C1 segment of cervical spinal cord (tissue), 14 donors: ENCODE measurements around the gene PRKG1.

Source experiments
- DNase-seq, 14 donors: peaks; one replicate each; lab custom pipeline; 2025; lab: John Stamatoyannopoulos, UW

Gene PRKG1

GRCh38 chr10:51074238-51075028 lies at the start of gene PRKG1:
TSS of gene PRKG1 (plus strand) at chr10:51074487.
- peak in 12 of 14 donors; percentile 9 to 73 (median 40) for DNase-seq

GRCh38 chr10:51028420-51028819 lies 45.9 kb upstream of the PRKG1 start:
- DNase-seq, result no peak

DNA sequence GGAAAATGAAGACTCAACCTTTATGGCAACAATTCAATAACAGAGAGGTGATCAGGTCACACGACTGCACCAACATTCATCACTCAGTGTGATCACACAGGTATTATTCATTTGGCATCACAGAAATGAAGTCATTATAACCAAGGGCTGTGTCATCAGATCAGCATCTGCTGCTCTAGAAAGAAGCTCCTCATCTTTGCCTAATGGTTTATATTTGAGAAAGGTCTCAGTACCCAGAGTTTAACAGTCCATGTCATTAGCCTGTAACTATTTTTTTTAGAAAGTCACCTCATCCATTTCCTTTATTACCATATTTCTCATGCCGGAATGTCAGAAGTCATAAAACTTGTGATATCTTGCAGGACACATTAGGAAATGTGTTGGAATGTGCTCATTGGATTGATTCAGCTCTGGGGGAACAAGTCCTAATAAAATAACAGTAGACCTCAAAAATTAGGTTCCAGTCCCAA lies 45.1 kb upstream of the PRKG1 start:
- DNase-seq, result no peak

- no peak for DNase-seq
Measured at GRCh38 chr10:51030480-51030879, 43.8 kb upstream of the PRKG1 start.

- no peak for DNase-seq
Measured at GRCh38 chr10:51031950-51032349, 42.3 kb upstream of the PRKG1 start.

DNA sequence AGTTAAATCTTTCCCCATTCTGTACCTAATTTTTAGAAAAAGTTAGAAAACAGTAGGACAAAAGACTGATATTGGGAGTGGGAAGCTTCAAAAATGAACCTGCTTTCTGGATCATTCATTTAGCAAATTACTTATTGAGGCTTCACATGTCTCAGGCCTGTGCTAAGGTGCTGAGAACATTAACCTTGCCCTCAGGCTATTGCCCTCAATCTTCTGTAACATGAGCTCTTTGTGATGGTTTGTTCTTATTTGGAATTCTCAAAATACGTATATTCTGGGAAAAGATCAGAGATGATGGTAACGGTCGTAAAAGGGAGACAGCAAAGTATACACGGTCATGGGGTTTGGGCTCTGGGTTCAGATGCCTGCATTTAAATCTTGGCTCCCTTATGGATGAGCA lies 39.5 kb upstream of the PRKG1 start:
- DNase-seq, result no peak

DNA sequence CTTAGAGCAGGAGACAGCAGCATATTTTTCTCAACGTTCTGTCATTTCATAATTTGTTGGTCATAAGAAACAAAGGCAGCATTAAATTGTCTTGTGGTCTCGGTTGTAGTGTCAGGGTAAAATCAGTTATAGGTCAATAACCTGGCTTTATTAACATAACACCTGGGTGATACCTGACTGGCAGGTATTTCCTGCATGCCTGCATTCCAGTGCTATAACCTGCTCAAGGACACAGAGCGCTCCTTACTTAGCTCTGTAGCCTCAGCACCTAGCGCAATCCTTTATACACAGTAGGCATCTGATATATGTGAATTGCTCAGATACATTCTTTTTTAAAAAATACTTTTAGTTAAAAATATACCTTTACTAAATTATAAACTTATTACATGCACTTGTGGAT lies 38.9 kb upstream of the PRKG1 start:
- no peak for DNase-seq

GRCh38 chr10:51045871-51046270 lies 28.4 kb upstream of the PRKG1 start:
- DNase-seq, result no peak

- DNase-seq, result no peak
Measured at GRCh38 chr10:51046654-51047053, 27.6 kb upstream of the PRKG1 start.

DNA sequence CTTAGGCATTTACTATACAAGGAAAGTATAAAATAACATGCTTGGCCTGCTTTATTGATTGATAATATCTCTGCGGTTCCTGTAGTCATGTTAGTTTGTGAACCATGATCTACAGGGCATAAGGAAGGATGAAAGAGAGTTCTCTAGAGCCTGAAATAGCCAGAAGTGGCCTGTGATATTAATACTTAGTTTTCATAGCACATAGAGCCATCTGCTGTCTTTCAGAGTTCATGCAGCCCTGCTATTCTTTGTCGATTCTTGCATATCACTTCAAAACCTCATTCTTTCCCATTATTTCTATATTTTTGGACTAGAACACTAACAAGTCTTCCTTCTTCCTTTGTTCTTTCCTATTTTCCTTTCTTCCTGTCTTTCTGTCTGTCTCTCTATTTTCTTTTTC lies 26.4 kb upstream of the PRKG1 start:
- DNase-seq, result no peak

DNA sequence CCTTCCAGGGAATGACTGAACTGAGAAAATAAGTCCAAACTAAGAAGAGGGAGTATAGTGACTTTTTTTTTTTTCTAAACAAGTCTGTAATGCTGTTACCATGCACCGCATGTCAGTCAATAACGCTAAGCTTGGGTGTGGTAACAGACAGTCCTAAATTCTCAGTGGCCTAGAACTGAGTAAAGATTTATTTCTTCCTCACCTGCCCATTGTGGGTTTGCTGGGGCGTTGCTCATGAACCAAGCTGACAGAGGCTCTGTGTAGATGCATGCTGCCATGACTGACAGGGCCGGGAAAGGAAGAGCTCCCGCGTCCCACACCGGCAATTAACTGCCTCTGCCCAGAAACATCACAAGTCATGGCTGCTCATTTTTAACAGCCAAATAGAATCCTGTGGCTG lies 25.5 kb upstream of the PRKG1 start:
- no peak for DNase-seq

DNA sequence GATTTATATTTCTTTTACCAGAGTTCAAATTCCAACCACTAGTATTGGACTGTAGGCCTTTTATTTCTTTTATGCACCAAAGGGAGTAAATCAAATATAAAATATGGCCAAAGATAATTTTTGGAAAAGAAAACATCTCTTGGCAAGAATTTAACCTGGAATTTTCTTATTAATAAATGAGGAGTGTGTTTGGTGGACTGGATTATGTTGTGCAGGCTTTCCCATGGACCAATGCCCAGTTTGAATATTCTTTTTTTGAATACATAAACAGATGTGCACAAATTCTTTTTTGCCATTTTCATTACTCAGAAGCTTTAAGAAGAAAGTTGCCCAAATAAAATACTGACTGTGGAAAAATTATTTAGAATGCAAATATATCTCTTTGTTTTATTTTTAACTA lies 22.1 kb upstream of the PRKG1 start:
- no peak for DNase-seq

DNA sequence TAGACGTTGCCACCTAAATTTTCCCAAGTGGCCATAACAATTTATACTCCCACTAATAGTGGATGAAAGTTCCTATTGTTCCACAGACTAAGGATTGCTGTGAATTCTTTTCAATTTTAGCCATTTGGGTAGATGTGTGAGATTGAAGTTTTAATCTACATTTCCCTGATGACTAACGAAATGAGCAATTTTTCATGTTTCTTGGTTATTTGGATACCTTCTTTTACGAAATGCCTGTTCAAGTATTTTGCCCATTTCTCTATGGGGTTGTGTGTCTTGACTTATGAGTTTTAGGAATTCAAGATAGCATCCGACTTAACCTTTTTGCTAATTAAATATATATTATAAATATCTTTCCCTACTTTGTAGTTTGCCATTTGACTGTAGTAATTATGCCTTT lies 16.4 kb upstream of the PRKG1 start:
- no peak for DNase-seq

GRCh38 chr10:51063166-51063565 lies 11.1 kb upstream of the PRKG1 start:
- DNase-seq, result no peak

- DNase-seq, result no peak
Measured at GRCh38 chr10:51063659-51064535, 10.4 kb upstream of the PRKG1 start.

DNA sequence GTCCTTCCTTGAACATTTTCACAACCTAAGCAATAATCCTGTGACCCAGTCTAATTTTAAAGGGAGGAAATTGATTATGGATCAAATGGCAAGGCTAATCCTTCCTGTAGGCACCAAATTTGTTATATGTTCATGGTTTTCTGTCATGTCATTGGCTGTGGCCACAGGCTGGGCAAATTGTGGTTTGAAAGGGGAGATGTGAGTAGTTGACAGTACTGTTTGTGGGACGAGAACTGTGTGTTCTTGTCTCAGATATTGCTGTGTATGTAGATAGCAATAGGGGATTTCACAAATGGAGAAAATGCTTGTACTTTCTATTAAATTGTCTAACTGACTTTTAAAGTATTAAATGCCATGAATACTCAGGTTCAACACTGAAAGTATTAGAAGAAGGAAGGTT lies 8.1 kb upstream of the PRKG1 start:
- DNase-seq, result no peak

DNA sequence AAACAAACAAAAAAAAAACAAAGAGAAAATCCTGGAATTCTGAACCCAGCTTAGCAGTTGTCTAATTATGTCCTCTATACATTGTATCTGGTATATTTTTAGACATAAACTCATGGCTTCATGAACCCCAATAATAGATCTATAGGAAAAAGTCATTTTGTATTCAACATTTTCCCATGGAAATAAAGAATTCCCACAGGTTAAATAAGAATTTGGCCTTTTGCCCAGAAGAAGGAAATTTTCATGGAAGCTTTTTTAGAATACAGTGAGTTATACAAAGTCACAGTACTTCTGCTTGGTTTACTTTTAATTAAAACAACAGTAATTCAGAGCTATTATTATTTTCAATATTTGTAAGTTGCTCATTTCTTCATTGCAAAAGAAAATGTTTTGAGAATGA lies 2.1 kb upstream of the PRKG1 start:
- no peak for DNase-seq

- DNase-seq, result no peak
Measured at GRCh38 chr10:51072921-51073434, 1.3 kb upstream of the PRKG1 start.

DNA sequence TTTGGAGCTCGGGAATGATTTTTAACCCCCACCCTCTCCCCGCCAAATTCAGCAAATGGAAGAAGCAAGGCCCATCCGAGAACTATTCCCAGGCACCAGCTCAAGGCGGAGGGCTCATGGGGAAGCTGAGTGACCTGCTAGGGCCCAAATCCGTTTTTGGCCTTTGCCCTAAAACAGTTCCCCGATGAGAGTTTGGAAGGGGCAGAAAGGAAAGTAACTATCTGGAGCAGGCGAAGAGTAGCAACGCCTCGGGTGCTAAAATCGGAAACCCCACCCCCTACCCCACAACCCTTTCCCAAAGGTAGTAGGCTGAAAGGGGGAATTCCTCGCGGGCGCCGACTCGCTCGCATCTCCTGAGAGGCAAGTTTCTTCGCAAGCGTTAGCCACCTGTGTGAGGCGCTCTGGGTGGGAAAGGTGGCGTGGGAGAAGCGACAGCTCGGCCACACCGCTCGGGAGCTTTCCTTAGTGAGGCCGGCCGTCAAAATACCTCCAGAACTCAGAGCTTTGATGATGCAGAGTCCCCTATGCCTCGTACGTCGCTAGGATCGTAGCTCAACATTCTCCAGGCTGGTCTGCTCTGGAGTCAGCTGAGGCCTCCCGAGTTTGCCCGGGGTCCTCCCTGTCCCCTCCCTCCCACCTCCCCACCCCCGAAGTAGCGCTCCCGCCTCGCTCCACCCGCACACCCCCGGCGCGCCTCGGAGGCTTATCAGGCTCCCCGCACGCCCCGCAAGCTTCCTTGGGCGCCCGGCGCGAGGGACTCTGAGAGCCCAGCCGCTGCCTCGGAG lies 642 bp upstream of the PRKG1 start:
- peak in 4 of 14 donors; percentile 20 to 39 (median 30) for DNase-seq

- DNase-seq, result peak in 1 of 14 donors; percentile 3
Measured at GRCh38 chr10:51075043-51075872, 971 bp downstream of the PRKG1 start.

- DNase-seq, result no peak
Measured at GRCh38 chr10:51075873-51076229, 1.6 kb downstream of the PRKG1 start.
